Neuronal stem cell (in vitro differentiated cells): ENCODE data around the gene SLC38A1.

Experiments used
- DNase-seq: peaks from one replicate; pipeline ENCODE4 v3.0.0-alpha.2; 2013; ENCODE audit warnings: low spot score
- H2AFZ ChIP-seq: one replicate; pipeline ENCODE4 v1.6.1; 2013; ENCODE audit warnings: mild to moderate bottlenecking, low read length, inconsistent platforms
- H2AK5ac ChIP-seq: 2 replicates; pipeline ENCODE4 v1.6.1; 2013; ENCODE audit warnings: low read depth, mild to moderate bottlenecking, inconsistent platforms, low read length, moderate library complexity, mixed read lengths
- H2BK120ac ChIP-seq: 2 replicates; pipeline ENCODE4 v1.6.1; 2013; ENCODE audit warnings: low read depth, mild to moderate bottlenecking, inconsistent platforms, low read length, moderate library complexity, mixed read lengths
- H2BK12ac ChIP-seq: one replicate; pipeline ENCODE4 v1.6.1; 2013; ENCODE audit warnings: low read length, inconsistent platforms
- H2BK15ac ChIP-seq: 2 replicates; pipeline ENCODE4 v1.6.1; 2013; ENCODE audit warnings: mild to moderate bottlenecking, low read length, inconsistent platforms, mixed read lengths
- H2BK5ac ChIP-seq: one replicate; pipeline ENCODE4 v1.6.1; 2013; ENCODE audit warnings: inconsistent platforms, mild to moderate bottlenecking, low read length, moderate library complexity
- H3K14ac ChIP-seq: one replicate; pipeline ENCODE4 v1.6.1; 2013; ENCODE audit warnings: low read length, inconsistent platforms
- H3K18ac ChIP-seq: 2 replicates; pipeline ENCODE4 v1.6.1; 2013; ENCODE audit warnings: low read length, inconsistent platforms
- H3K23ac ChIP-seq: 2 replicates; pipeline ENCODE4 v1.6.1; 2013; ENCODE audit warnings: low read depth, mild to moderate bottlenecking, mixed read lengths, low read length, inconsistent platforms; ENCODE audit not compliant: poor library complexity
- H3K27ac ChIP-seq: replicated peaks from 3 replicates; pipeline ENCODE4 v1.5.1; 2013; ENCODE audit warnings: low read length, inconsistent platforms
- H3K27me3 ChIP-seq, 3 experiments: 2 replicates each; pipeline ENCODE4 v1.6.1; 2013; ENCODE audit warnings: low read length in 3 of 3, mild to moderate bottlenecking in 2 of 3, inconsistent platforms in 1 of 3, low read depth in 1 of 3, mixed read lengths in 1 of 3, moderate library complexity in 1 of 3; ENCODE audit not compliant: control insufficient read depth in 3 of 3, insufficient read depth in 3 of 3
- H3K36me3 ChIP-seq, 2 donors: replicated peaks in 1 of 2; 2 replicates each; pipeline ENCODE4 v1.6.1; 2013; ENCODE audit warnings: low read length in 2 of 2; ENCODE audit not compliant: control insufficient read depth in 2 of 2, insufficient read depth in 2 of 2
- H3K4ac ChIP-seq: 2 replicates; pipeline ENCODE4 v1.6.1; 2013; ENCODE audit warnings: inconsistent platforms, mild to moderate bottlenecking, low read length, moderate library complexity
- H3K4me1 ChIP-seq, 2 donors: 1 replicate in 1 of 2; 2 replicates in 1 of 2; pipeline ENCODE4 v1.6.1; 2013; ENCODE audit warnings: low read length in 2 of 2, low read depth in 1 of 2; ENCODE audit not compliant: control insufficient read depth in 2 of 2, insufficient read depth in 1 of 2
- H3K4me2 ChIP-seq: one replicate; pipeline ENCODE4 v1.6.1; 2013; ENCODE audit warnings: mild to moderate bottlenecking, low read length, inconsistent platforms; ENCODE audit not compliant: insufficient read depth, poor library complexity, severe bottlenecking
- H3K4me3 ChIP-seq, 2 donors: 2 replicates each; pipeline ENCODE4 v1.5.1; 2013; ENCODE audit warnings: low read length in 2 of 2, mild to moderate bottlenecking in 2 of 2, inconsistent platforms in 1 of 2, moderate library complexity in 1 of 2
- H3K79me1 ChIP-seq: one replicate; pipeline ENCODE4 v1.6.1; 2013; ENCODE audit warnings: low read depth, mild to moderate bottlenecking, inconsistent platforms, low read length, moderate library complexity
- H3K9ac ChIP-seq: one replicate; pipeline ENCODE4 v1.6.1; 2013; ENCODE audit warnings: mild to moderate bottlenecking, low read depth, low read length, inconsistent platforms; ENCODE audit not compliant: poor library complexity
- H3K9me3 ChIP-seq, 2 donors: replicated peaks in 1 of 2; 2 replicates each; pipeline versions ENCODE3 to v1.6.1; 2013; ENCODE audit warnings: low read length in 2 of 2, mild to moderate bottlenecking in 2 of 2, inconsistent platforms in 1 of 2, low read depth in 1 of 2, mixed read lengths in 1 of 2, moderate library complexity in 1 of 2; ENCODE audit not compliant: control insufficient read depth in 2 of 2, insufficient read depth in 1 of 2
- H4K8ac ChIP-seq: one replicate; pipeline ENCODE4 v1.6.1; 2013; ENCODE audit warnings: low read depth, mild to moderate bottlenecking, inconsistent platforms, low read length, moderate library complexity
- H4K91ac ChIP-seq: one replicate; pipeline ENCODE4 v1.6.1; 2013; ENCODE audit warnings: low read length, low read depth, mild to moderate bottlenecking, inconsistent platforms; ENCODE audit not compliant: poor library complexity
- WGBS, 2 donors: extraction: QIAGEN DNeasy Blood & Tissue Kit; methylation state at CpG; one replicate each; pipeline ENCODE4 v1.1.7; 2013; ENCODE audit warnings: missing lambda C conversion rate in 2 of 2, mixed read lengths in 1 of 2; ENCODE audit not compliant: insufficient read length in 2 of 2, insufficient replicate concordance in 1 of 2; ENCODE audit errors: extremely low coverage in 2 of 2; 5-methylcytosine and 5-hydroxymethylcytosine counted together

The SLC38A1 gene

GRCh38 chr12:46265102-46265501, 3.7 kb downstream of the SLC38A1 start:
- H3K27ac ChIP-seq: no peak overlapping the region
- H2BK12ac ChIP-seq: no peak overlapping the region
- no peak overlapping the region for H3K23ac ChIP-seq
- no peak overlapping the region for H3K18ac ChIP-seq
- no peak overlapping the region for H2BK5ac ChIP-seq
- DNase-seq: no peak
- H3K4me1 ChIP-seq: peaks cover 6 to 23% of the 10 kb centered on the region in 2 donors
- no peak overlapping the region for H2BK120ac ChIP-seq
- H4K91ac ChIP-seq: no peak overlapping the region
- no peak overlapping the region for H2BK15ac ChIP-seq
- no peak overlapping the region for H4K8ac ChIP-seq
- no peak overlapping the region for H3K14ac ChIP-seq
- H3K4me2 ChIP-seq: no peak overlapping the region
- H2AK5ac ChIP-seq: no peak overlapping the region
- peaks cover 6% of the 10 kb centered on the region for H3K79me1 ChIP-seq
- no peaks in the 10 kb centered on the region for H3K9me3 ChIP-seq
- peaks cover 0 to 4% of the 10 kb centered on the region in 2 donors for H3K36me3 ChIP-seq
- peaks cover 0 to 10% (median 0%) of the 10 kb centered on the region in 3 experiments for H3K27me3 ChIP-seq
- no peak overlapping the region for H2AFZ ChIP-seq
- no peak overlapping the region for H3K4me3 ChIP-seq
- no peak overlapping the region for H3K9ac ChIP-seq
- H3K4ac ChIP-seq: no peak overlapping the region

DNA sequence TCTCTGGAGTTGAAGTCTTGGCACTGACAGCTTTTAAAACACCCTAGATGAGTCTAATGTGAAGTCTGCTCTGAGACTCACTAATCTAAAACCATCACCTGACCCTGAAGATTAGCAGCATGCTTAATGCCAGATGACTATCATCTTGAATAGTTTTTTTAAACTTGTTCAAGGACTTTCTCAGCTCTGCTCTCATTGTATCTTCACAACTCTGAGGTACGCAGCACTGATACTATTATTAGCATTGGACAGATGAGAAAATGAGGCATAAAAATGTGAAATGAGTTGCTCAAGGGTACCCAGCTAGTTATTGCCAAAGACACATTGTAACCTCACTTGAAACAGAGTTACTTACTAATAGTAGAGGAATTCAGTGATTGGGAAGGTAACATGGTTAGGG, 4.8 kb downstream of the SLC38A1 start:
- Histone ChIP-seq H3K4ac (no peak overlapping the region), H2AK5ac (no peak overlapping the region), H3K9me3 (peaks cover 0 to 1% of the 10 kb centered on the region in 2 donors), H3K79me1 (peaks cover 6% of the 10 kb centered on the region), H2AFZ (no peak overlapping the region), H2BK120ac (no peak overlapping the region), H3K4me2 (no peak overlapping the region), H2BK15ac (no peak overlapping the region), H3K36me3 (peaks cover 0 to 7% of the 10 kb centered on the region in 2 donors), H3K9ac (no peak overlapping the region), H3K4me3 (no peak overlapping the region), H2BK5ac (no peak overlapping the region), H3K27me3 (no peaks in the 10 kb centered on the region), H3K14ac (no peak overlapping the region), H3K23ac (no peak overlapping the region), H4K8ac (no peak overlapping the region), H2BK12ac (no peak overlapping the region), H3K18ac (no peak overlapping the region), H3K4me1 (peaks cover 6 to 26% of the 10 kb centered on the region in 2 donors), H3K27ac (no peak overlapping the region), H4K91ac (no peak overlapping the region)
- no peak for DNase-seq
- no CpG with 5 or more reads among the region's 1 CpG for whole genome bisulfite sequencing, 2 donors

DNA sequence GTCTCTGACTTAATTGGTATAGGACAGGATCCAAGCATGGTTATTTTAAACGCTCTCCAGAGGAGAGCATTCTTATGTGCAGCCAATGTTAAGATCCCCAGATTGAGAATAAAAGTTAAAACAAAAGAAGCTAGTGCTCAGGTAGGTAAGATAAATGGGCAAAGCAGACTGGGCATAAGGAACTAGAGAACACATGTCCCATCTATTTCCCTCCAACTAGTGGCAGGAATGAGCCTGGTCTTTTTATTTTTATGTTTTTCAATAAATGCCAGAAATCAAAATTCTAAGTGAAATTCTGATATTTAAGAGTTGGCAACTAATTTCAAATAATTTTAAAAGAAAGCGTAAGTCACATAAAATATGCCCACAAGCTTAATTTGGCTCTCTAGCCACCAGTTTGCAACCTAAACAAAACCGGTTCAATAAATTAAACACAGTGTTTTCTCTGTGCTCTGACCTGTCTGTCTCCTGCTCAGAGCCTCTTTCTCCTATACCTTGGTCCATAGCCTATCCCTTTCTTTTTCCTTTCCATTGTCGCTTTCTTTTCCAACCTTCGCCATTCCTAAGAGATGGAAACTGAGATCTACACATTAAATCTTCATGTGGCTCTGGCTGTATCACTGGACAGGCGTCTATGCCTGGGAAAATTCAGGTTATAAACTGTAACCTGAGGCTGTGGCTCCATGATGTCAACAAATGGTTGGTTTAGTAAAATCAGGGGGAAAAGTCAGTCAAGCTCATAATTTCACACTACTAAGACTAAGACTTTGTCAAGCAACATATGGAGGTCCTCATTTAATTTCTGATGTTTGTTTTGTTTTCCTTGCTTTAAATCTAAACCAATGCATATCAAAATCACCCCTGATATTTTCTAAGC, 5.5 kb downstream of the SLC38A1 start:
- Histone ChIP-seq H2AK5ac (no peak overlapping the region), H2BK15ac (no peak overlapping the region), H4K8ac (no peak overlapping the region), H4K91ac (no peak overlapping the region), H3K27ac (peak overlapping the region; percentile 20), H3K36me3 (peaks cover 0 to 7% of the 10 kb centered on the region in 2 donors), H3K18ac (no peak overlapping the region), H3K4me1 (peaks cover 5 to 26% of the 10 kb centered on the region in 2 donors), H3K4me3 (no peak overlapping the region), H3K27me3 (no peaks in the 10 kb centered on the region), H3K14ac (no peak overlapping the region), H3K4me2 (no peak overlapping the region), H3K9me3 (peaks cover 0 to 1% of the 10 kb centered on the region in 2 donors), H2BK12ac (no peak overlapping the region), H3K23ac (no peak overlapping the region), H2AFZ (no peak overlapping the region), H3K4ac (no peak overlapping the region), H3K79me1 (peaks cover 2% of the 10 kb centered on the region), H2BK120ac (no peak overlapping the region), H3K9ac (no peak overlapping the region), H2BK5ac (no peak overlapping the region)
- DNase-seq: no peak
- WGBS, 2 donors: no CpG with 5 or more reads among the region's 6 CpGs

DNA sequence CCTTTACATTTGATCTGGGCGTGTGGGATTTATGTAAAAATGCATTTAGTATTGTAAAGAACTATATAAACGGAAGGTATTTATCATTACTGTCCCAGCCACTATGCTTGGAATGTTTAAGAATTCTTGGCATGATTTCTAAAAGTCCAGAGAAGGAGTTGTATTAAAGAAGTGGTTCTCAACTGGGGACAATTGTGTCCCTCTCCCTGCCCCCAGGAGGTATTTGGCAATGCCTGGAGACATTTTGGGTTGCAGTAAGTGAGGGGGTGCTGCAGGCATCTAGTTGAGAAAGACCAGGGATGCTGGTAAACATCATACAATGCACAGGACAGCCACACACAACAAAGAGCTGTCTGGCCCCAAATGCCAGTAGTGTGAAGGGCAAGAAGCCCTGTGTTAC, 7.2 kb downstream of the SLC38A1 start:
- H4K91ac ChIP-seq: no peak overlapping the region
- H3K27me3 ChIP-seq: no peaks in the 10 kb centered on the region
- H2BK15ac ChIP-seq: no peak overlapping the region
- H3K27ac ChIP-seq: no peak overlapping the region
- WGBS, 2 donors: no CpG with 5 or more reads among the region's 2 CpGs
- H3K23ac ChIP-seq: no peak overlapping the region
- H3K36me3 ChIP-seq: peaks cover 5 to 24% of the 10 kb centered on the region in 2 donors
- no peak overlapping the region for H2BK5ac ChIP-seq
- no peak overlapping the region for H3K9ac ChIP-seq
- no peak overlapping the region for H3K4me3 ChIP-seq
- peak overlapping the region; percentile 15 for H3K18ac ChIP-seq
- H4K8ac ChIP-seq: no peak overlapping the region
- no peak overlapping the region for H2AFZ ChIP-seq
- H3K9me3 ChIP-seq: peaks cover 1 to 13% of the 10 kb centered on the region in 2 donors
- H3K4ac ChIP-seq: no peak overlapping the region
- no peak overlapping the region for H2AK5ac ChIP-seq
- no peaks in the 10 kb centered on the region for H3K79me1 ChIP-seq
- no peak overlapping the region for H2BK120ac ChIP-seq
- no peak overlapping the region for H3K14ac ChIP-seq
- no peak for DNase-seq
- no peak overlapping the region for H2BK12ac ChIP-seq
- peaks cover 3 to 26% of the 10 kb centered on the region in 2 donors for H3K4me1 ChIP-seq
- H3K4me2 ChIP-seq: no peak overlapping the region
